HG02678 (cell line): ENCODE measurements around the gene BAX.

Source experiments
- ATAC-seq: cut with Tn5 transposase; IDR thresholded peaks from one replicate; pipeline ENCODE4 v1.9.1; 2021; ENCODE audit warnings: mild to moderate bottlenecking, moderate library complexity; ENCODE audit not compliant: unreplicated experiment

Gene BAX

GRCh38 chr19:48977061-48977460 lies 22.4 kb downstream of the BAX start:
- ATAC-seq = no peak

DNA sequence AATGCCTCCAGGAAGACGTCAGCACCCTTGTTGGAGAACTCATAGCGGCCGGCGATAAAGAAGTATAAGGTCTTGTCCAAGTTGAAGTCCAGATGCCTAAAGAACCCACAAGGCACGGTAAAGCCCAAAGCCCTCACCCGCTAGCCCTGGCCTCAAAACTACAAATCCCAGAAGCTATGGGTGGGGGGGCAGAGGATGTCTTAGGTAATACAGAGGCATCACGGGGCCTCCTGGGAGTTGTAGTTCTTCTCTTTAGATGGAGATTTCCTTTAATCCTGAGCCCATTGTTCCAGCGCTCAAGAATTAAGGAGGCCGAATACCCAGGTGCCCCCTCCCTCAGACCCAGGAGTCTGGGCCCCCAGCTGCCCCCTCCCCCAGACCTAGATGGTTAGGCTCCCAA lies 27.6 kb downstream of the BAX start:
- no peak for ATAC-seq

- ATAC-seq = no peak
Measured at GRCh38 chr19:48985711-48986110, 31.0 kb downstream of the BAX start.

GRCh38 chr19:48986211-48986610 lies 31.5 kb downstream of the BAX start:
- no peak for ATAC-seq

GRCh38 chr19:48987323-48987722 lies 32.6 kb downstream of the BAX start:
- no peak for ATAC-seq

DNA sequence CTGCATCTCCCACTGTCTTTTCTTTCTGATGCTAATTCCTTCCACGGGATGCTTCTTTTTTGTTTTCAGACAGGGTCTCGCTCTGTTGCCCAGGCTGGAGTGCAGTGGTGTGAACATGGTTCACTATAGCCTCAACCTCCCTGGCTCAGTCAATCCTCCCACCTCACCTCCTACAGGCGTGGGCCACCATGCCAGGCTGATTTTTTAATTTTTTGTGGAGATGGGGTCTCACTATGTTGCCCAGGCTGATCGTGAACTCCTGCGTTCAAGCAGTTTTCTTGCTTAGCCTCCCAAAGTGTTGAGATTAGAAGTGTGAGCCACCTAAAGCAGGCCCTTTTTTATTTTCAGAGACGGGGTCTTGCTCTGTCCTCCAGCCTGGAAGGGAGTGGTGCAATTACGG lies 33.6 kb downstream of the BAX start:
- ATAC-seq = no peak

DNA sequence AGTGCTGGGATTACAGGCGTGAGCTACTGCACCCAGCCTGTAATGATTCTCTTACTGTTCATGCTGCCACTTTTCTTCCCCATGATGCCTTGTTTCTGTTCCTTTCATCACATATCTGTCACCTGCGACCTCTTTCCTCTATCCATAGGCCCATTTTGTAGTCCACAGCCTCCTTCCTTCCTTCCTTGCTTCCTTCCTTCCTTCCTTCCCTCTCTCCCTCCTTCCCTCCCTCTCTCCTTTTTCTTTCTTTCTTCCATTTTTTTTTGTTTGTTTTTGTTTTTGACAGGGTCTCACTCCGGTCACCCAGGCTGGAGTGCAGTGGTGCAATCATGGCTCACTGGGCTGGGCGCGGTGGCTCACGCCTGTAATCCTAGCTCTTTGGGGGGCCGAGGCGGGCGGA lies 34.2 kb downstream of the BAX start:
- no peak for ATAC-seq

DNA sequence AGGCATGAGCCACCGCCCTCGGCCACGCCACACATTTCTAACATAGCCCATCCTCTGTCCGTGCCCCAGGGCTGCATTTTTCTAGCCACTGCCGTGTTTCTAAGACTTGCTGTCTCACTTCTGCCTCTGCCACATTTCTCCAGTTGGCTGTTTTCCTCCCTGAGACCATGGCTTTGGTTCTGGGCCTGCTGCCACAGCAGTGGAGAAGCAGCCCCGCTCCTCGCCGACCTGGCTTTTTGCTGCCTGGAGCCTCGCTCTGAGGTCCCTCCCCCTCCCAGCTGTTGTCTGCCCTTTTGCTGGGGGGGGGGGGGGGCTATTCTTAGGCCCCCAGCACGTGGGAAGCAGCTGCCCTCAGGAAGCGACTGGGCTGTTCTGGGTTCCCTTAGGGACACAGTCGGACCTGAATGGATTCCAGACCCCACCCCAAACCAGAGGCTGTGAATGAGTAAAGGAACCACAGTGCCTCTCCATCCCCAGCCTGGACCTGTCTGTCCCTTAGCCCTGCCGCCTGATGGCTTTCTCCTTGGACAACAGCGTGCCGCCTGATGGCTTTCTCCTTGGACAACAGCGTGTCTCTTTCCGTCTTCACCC lies 35.1 kb downstream of the BAX start:
- no peak for ATAC-seq

DNA sequence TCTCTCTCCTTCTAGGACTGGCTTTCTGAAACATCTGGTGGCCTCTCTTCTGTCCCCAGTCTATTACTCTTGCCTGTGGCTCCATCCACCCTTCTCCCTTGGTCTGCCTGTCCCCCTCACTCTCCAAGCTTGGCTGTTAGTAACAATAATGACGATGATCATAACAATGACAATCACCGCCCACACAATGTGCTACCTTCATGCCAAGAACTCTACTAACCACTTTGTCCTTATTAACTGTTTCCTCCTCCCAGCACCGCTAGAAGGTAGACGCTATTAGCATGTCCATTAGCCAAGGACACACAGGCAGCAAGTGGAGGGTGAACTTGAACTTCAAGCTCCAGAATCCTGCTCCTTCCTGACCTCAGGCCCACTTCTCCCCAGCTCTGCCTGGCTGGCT lies 35.7 kb downstream of the BAX start:
- no peak for ATAC-seq

- no peak for ATAC-seq
Measured at GRCh38 chr19:48991011-48991609, 36.4 kb downstream of the BAX start.

- no peak for ATAC-seq
Measured at GRCh38 chr19:48991873-48992580, 37.4 kb downstream of the BAX start.

DNA sequence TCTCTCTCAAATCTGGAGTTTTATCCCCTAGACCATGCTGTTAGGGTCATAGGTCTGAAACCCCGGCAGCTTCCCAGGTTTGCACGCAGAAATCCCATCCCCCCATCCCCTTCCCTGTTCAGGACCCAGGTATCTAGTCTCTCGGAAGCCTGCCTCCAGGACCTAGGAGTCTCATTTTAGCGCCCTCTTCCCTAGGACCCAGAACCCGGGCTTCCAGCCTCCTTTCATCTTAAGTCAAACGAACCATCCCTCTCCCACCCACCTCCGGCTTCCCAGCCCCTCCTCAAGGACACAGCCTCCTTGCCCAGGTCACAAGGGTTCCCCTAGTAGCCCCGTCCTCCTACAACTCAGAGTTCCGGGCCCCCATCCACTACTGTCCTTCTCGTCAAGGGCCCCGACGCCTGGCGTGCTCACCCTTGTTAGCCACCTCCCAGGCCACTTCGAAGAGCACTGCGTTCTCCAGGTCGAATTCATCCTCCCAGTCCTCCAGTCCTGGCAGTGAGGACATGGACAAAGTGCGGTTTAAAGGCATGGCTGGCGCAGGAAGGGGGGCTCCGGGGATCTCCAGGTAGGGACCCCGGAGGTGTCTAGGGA lies 38.0 kb downstream of the BAX start:
- no peak for ATAC-seq

- ATAC-seq = peak; percentile 88
Measured at GRCh38 chr19:48993175-48994034, 38.7 kb downstream of the BAX start, which contains the start of the genes GYS1 and RUVBL2. TSS of gene GYS1 (minus strand) at chr19:48993309. CDS start at chr19:48993112, 197 bp downstream. TSS of gene RUVBL2 (plus strand) at chr19:48993887. CDS start at chr19:48993912, 25 bp downstream.

- ATAC-seq = no peak
Measured at GRCh38 chr19:48994035-48994386, 39.3 kb downstream of the BAX start.

GRCh38 chr19:48997972-48998371 lies 43.3 kb downstream of the BAX start:
- ATAC-seq = no peak

GRCh38 chr19:48999481-49000325 lies 45.0 kb downstream of the BAX start:
- no peak for ATAC-seq

DNA sequence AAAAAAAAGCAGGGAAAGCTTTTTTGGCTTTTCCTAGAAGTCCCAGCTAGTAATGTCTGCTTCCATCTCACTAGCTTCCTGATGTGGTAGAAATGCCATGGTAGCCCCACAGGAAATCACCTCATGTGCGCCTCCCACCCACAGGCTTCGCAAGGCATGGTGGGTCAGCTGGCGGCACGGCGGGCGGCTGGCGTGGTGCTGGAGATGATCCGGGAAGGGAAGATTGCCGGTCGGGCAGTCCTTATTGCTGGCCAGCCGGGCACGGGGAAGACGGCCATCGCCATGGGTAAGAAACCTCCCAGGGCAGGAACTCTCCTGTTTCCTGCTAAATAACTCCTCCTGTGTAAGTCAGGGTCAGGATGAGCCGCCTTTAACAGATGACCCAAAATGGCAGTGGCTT lies 49.5 kb downstream of the BAX start:
- ATAC-seq = no peak

DNA sequence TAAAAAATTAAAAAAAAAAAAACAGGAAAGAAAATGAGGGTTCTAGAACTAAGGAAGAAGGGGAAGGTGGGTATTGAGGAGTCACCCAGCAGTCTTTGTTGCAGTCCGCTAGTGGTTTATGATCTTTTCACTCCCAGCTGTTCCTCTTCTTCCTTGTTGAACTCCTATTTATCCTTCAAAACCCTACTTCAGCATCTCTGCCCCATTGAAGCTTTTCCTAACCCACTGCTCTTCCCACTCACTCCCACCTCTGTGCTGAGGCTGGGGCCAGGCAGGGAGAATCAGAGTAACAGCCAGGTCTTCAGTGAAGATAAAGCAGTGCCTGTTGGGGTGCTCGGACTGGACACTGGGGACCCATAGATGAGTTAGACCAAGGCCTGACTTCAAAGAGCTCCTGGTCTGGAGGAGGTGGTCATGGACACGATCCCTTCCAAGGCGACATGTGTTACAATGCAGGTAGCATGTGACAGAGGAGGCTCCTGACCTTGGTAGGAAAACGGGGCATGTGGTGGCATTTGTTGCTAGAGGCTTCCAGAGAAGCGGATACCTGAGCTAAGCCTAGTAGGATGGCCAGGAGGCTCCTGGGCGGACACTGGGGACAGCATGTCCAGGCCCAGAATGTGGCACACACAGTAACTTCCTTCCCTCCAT lies 50.4 kb downstream of the BAX start:
- no peak for ATAC-seq

DNA sequence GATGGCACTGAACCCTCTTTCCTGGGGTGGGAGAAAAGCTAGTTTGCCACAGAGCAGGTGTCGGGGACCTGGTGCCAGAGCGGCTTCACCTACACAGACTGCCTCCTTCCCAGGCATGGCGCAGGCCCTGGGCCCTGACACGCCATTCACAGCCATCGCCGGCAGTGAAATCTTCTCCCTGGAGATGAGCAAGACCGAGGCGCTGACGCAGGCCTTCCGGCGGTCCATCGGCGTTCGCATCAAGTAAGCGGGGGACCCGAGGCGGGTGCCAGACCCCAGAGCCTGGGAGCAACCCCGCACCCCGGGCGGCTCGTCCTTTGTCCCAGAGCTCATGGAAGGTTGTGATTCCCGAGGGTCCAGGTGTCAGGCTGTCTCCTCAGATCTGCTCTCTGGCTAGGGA lies 52.2 kb downstream of the BAX start:
- ATAC-seq = no peak

DNA sequence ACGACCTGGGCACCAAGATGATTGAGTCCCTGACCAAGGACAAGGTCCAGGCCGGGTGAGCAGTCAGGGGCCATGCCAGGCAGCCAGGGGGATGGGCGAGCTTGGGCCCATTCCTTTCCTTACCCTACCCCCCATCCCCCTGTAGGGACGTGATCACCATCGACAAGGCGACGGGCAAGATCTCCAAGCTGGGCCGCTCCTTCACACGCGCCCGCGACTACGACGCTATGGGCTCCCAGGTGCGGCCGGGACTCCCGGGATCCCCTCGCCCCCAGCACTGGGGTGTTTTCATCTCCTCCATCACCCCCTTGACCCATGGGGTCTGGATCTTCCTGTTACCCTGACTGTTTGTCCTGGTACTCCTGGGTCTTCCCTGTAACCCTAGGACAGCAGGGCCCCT lies 55.2 kb downstream of the BAX start:
- no peak for ATAC-seq
